Measurements from ENCODE around the gene UFSP2.

GRCh38 chr4:185398618-185399017 lies 27.1 kb downstream of the UFSP2 start:
- TF ChIP-seq SUZ12 (IDR thresholded peaks at IDR 0.05), result no peak
- TF ChIP-seq FOXM1 (IDR thresholded peaks at IDR 0.05; ENCODE audit: borderline replicate concordance), result no peak
- no peak for TF ChIP-seq HDGF (IDR thresholded peaks at IDR 0.05; ENCODE audit: borderline replicate concordance)
- TF ChIP-seq SP1 (IDR thresholded peaks at IDR 0.05), result no peak
- TF ChIP-seq ZNF384 (IDR thresholded peaks at IDR 0.05), result no peak
- TF ChIP-seq NFRKB (IDR thresholded peaks at IDR 0.05), result no peak
- TF ChIP-seq TARDBP (IDR thresholded peaks at IDR 0.05), result no peak
- no peak for TF ChIP-seq FOXA1 (IDR thresholded peaks at IDR 0.05)
